ENCODE measurements around the gene TUBB2A.
"Not testable (repeated sequence)": the region's sequence is repeated elsewhere in the genome, so short reads cannot be mapped to it uniquely, and the experiment has no call there.

TUBB2A gene

DNA sequence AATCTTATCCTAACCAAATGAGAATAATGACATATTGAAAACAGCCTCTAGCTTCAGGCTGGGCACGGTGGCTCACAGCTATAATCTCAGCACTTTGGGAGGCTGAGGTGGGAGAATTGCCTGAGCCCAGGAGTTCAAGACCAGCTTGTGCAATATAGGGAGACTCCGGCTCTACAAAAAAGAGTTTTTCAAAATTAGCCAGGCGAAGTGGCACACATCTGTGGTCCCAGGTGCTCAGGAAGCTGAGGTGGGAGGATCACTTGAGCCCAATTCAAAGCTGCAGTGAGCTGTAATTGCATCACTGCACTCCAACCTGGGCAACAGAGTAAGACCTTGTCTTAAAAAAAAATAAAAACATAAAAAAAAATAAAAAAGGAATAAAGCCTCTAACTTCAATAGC, 4.7 kb downstream of the TUBB2A start:
- DNase-seq (ENCODE audit: low spot score), result no peak

DNA sequence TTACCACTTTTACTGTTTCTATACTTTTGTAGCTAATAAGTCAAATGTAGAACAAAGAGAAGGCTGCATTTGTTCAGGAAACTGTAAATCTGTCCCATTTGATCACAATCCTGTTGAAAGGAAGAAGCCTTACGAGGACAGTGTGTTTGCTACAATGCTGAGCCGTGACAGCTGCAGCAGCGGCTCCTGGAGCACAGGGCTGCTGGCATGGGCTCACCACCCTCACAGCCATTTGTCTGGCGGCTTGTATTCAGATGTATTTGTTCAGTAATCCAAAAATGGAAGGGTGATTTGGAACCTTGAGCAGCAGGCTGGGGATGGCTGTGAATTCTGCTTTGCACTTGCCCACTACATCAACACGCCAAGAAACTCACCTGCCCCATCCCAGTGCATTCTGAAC, 5.7 kb downstream of the TUBB2A start:
- DNase-seq (ENCODE audit: low spot score), result no peak

DNA sequence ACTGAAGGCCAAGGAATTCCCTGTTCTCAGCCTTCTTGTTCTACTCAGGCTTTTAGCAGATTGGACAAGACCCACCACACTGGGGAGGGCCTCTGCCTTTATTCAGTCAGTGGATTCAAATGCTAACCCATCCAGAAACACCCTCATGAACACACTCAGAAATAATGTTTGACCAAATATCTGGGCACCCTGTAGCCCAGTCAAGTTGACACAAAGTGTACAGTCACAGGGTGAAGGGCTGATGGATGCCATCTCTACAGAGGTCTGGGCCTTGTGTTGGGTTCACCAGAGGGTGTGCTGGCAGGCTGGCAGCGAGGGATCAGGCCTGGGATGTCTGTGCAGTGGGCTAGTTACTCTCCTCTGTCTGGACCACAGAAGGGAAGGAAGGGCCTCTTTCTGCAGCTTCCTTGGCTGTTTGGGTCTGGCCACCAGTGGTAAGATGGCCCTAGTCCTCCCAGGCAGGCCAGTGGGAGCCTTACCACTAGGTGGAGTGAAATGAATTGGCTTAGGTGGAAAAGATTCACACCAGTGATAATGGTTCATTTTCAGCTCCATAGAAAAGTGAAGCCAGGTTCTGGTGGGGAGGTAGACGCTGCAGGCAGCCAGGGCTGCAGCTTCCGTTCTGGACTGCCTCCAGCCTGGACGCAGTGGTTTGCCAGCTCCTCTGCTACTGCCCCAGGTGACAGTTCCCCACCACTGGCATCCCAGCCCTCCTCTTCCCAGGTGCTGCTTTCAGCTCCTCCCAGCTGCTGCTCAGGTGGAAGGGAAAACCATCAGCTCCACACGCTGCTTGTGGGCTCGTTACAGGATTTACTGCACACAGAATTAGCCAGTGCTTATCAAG, 9.2 kb downstream of the TUBB2A start:
- no peak for DNase-seq (ENCODE audit: low spot score)

DNA sequence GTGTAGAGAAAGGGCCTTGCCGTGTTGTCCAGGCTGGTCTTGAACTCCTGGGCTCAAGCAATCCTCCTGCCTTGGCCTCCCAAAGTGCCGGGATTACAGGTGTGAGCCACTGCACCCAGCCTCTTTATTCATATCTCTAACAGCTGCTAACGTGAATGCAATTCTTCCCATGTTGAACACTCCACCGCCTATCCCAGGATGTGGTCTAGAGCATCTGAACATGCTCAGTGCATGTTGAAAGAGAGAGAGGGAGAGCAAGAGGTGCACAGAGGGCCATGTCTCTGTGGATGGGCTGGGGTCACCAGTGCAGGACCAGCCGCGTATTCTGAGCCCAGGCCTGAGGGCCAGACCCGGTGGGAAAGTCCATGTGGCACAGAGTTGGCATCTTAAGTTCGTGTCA, 12.8 kb downstream of the TUBB2A start:
- DNase-seq (ENCODE audit: low spot score), result no peak

DNA sequence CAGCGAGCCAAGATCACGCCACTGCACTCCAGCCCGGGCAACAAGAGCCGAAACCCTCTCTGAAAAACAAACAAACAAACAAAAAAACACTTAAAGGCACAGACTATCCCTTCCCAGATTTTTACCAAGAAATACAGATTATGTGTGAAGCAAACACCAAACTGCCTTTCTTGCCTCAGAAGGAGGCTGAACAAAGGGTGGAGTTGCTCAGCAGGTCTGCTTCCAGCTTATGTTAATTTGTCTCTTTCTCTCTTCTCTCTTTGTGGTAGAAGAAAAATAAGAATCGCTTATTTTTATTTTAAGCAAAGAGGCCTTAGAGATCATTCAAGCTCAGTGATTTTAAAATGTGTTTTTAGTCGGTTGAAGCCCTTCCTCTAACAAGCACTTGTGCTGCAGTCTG, 14.2 kb downstream of the TUBB2A start:
- DNase-seq (ENCODE audit: low spot score), result no peak

DNA sequence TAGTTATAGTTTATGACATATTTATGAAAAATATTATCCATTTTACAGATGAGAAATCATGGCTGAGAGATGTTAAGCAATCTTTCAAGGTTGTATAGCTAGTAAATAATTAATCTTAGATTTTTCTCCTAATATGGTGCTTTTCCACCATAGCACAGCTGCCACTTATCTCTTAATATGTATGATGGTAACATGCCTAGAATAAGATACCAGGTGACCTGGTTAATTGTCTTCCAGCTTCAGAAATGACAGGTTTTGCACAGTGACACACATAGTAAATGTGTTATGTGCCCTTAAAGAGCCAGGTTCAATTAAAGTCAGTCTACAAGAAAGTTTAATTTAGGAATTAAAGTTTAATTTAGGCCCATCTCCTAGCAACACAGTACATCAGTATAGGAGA, 14.8 kb downstream of the TUBB2A start:
- no peak for DNase-seq (ENCODE audit: low spot score)

DNA sequence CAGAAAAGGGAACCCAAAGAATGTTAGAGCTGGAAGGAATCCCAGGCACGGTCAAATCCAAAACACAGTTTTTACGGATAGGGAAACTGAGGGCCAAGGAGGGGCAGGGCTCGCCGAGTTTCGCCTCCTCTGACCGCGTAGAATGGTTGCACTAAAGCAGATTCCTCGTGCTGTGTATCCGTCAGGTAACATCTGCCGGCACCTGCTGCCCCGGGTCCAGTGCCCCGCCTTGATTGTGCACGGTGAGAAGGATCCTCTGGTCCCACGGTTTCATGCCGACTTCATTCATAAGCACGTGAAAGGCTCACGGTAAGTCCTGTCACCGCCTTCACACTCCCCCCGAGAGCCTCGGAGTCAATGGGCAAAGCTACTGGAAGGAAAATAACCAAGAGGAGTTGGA, 17.1 kb downstream of the TUBB2A start:
- no peak for DNase-seq (ENCODE audit: low spot score)

DNA sequence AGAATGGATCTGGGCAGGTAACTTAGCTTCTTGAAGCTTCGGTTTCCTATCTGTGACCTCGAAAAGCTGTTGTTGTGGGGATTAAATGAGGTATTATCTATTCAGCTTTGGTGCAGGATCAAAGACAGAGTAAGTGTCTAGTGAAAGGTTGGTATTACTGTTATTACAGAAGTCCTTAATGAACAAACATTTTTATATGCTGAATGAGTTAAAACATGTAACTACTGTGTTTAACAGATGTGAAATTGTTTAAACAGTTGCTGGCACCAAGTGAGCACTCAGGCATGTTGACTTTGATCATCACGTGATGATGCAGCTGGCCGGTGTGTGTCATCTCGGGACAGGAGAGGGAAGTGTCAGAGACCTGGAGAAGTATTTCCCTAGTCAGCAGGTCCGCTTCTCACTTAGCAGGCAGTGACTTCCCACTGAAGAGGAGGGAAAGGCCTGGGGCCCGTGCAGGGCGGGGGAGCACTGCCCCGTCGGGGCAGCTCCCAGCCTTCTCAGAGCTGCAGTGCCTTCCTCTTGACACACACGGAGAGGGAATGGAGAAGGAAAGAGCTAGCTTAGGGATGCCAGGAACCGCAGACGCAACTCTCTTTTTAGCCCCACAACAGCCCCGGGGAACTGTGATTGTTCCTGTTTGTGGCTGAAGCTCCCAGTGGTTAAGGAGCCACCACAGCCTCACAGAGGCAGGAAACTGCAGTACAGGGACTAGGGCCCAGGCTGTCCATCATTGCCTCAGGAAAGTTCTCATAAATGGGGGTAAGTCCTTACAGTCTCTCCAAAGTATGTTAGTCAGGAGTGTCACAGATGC, 18.0 kb downstream of the TUBB2A start:
- DNase-seq (ENCODE audit: low spot score), result peak; percentile 47

DNA sequence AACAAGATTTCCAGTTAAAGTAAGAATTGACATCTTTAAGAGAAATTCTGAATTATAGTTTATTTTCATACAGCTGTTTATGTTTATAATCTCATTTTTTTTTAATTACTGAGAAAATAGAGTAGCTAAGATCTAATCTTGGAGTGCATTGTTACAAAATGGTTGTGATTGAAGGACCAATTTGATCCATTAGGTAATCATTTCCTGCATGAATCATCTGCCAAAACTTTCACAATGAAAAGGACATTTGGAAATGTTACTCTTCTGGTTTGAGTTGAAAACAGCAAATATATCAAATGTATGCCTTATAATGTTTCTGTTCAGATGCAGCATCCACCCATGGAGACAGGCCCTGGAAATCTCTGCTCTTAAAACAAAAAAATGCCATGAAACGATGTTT, 19.0 kb downstream of the TUBB2A start:
- no peak for DNase-seq (ENCODE audit: low spot score)

DNA sequence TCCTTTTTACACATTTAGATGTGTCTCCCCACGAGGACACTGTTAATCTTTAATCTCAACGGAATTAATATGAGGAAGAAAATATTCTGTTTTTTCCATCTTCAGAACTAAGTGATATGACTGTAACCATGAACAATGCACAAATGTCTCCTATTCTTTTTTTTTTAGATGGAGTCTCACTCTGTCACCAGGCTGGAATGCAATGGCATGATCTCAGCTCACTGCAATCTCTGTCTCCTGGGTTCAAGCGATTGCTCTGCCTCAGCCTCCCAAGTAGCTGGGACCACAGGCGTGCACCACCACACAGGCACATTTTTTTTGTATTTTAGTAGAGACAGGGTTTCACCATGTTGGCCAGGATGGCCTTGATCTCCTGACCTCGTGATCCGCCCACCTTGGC, 19.5 kb downstream of the TUBB2A start:
- DNase-seq (ENCODE audit: low spot score), result not testable (repeated sequence)

DNA sequence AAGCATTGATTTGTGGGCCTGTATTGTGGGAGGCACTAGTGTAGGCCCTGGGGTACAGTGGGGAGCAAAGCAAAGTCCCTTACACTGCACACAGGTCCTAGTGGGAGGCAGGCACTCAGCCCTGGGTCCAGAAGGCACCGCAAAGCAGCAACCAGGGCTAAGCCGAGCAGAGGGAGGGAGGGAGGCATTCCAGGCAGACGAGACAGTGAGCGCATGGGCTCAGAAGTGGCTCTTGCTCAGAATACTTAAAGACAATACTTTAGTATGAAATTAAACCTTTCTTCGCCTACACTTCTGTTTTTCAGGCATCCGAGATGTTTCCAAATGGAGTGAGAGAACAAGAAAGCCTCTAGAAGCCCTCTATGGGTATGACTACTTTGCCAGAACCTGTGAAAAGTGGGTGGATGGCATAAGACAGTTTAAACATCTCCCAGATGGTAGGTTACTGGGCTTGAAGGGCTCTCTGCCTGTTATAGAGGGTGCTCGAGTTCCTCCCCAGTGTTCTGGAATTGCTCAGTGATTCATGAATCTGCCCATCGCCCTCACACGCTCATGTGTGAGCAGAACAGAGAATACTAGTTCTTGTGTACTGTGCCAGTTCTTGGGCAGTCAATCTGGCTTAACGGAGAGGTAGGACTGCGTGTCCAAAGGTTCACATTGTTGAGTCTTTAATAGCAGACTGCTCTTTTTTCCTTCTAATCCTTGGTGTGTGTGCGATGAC, 20.1 kb downstream of the TUBB2A start:
- no peak for DNase-seq (ENCODE audit: low spot score)

DNA sequence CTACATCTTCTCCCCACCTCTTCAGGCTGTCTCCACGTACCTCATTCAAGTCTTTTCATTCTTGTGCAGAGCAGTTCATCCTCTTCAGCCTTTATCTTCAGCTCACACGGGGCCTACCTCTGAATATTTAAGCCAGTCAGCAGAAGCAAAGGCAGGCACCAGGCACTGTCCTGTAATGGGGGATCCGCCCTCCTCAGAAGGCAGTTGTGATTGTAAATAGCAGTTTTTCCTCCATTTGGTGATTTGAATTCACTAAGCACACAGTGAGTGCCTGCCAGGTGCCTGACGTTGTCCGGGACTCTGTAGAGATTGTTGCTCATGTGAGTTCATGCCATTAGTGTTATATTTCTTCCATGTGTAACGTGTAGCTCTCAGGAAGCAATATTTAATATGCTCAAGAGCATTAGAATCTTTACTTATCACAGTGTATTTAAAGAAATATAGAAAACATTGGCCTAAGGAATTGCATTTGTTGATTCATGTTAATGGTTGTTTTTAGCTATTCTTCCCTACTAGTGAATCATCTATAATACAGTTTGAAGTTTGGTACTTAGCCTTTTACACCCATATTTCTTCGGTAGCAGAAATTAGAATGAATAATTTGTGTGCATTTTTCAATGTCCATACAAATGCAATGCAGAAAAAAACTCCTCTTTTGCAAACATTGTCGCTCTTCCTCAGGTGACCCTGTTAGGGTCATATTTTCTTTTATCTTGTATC, 20.9 kb downstream of the TUBB2A start:
- no peak for DNase-seq (ENCODE audit: low spot score)

DNA sequence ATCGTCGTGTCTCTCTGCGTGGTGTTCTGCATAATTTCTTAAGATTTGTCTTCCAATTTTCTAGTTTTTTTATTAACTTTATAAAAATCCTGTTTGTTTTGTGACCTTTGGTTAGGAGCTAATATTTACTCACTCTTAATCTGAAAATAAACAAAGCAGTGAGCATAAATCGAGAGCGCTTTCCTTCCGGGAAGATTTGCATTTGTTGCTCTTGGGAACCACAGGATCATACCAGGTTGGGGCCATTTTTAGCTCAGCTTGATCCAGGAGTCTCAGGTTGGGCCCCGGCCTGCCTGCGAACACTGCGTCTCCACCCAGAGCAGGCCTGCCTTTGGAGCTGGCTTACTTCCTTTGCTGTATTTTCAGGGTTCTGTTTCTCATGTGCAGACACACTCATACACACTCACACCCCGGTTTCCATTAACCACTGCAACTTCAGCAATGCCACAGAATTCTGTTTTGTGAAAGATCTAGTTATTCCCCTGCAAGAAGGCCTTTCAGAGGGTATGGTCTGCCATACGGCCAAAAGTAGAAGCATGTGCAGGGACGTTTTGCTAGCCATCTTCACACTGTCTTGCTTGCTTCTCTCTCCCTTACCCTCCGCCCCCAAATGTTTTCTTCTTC, 21.6 kb downstream of the TUBB2A start:
- no peak for DNase-seq (ENCODE audit: low spot score)

DNA sequence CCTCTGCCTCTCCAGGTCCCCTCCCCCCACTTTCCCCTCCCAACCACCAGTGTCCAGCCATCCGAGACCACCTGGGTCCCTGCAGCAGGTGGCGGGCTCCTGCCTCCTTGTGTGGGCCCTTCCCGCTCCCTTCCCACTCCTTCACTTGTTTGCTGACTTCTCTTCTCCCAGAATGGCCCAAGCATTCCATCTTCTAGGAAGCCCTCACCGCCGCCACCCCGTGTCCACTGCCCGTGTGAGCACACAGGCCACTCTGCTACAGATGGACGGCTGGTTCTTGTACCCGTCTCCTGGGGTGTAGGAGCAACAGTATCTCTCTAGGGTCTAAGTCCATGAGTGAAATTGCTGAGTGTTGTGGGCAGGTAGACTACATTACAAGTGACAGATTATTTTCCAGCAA, 23.8 kb downstream of the TUBB2A start:
- no peak for DNase-seq (ENCODE audit: low spot score)

DNA sequence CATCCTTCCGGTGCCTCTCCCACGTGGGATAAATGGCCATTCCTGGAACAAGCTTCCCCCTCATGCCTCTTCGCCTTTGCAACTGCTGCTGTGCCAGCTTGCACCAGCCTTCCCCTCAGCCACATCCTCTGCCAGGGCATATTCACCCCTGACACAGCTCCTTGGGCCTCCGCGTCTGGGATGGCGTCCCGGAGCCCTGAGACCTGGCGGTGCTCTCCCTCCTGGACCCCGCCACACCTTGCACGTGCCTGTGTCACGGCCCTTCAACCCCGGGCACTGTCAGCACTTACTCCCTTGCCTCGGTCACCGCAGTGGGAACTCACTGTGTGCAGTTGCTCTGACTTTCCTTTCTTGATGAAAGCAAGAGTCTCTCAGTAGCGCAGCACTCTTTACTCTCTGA, 25.6 kb downstream of the TUBB2A start:
- DNase-seq (ENCODE audit: low spot score), result no peak

DNA sequence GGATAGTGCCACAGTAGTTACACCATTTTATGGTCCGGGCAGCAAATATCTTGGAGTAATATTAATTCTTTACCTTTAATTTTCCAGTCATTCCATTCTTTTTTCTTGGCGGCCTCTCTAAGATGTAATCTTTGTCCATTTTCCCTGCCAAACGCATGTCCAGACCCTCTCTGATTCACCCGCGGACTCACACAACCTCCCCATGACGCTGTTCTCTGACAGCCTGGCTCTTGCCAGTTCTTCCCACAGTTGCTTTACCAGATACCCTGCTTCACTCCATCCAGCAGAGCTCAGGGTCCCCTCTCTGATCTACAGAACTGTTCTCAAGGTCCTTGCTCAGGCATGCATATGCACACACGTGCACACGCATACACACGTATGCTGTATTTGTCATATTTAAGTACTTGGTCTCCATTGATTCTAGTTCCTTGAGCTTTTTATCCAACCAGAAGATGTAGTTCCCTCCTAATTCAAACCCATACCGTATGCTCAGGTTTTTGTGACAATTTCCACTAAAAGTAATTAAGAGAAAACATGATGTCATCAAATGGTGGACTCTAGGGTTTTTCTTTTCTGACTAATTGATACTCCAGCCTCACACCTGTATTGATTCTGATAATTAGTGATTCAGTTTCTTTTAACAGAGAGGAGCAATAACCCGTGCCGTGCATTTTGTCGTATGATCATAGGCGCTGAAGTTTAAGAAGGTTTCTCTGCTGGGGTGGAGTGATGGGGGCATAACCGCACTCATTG, 28.8 kb downstream of the TUBB2A start:
- DNase-seq (ENCODE audit: low spot score), result no peak

DNA sequence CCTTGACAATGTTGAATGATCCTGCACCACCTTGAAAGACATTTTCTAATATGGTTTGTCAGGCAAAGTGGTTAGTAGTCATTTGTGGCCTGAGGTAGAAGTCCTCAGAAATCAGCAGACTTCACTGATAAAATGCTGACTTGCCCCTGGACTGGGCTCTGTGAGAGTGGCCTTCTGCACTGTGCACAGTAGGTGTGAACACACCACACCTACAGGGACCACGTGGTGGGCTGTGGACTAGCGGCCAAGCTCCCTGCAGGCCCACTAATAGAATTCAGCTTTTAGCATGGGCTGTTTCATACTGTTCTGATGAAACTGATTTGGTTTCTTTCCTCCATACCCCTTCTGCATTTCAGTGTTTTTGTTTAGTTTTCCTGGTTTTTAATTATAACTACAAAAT, 31.5 kb downstream of the TUBB2A start:
- DNase-seq (ENCODE audit: low spot score), result no peak

DNA sequence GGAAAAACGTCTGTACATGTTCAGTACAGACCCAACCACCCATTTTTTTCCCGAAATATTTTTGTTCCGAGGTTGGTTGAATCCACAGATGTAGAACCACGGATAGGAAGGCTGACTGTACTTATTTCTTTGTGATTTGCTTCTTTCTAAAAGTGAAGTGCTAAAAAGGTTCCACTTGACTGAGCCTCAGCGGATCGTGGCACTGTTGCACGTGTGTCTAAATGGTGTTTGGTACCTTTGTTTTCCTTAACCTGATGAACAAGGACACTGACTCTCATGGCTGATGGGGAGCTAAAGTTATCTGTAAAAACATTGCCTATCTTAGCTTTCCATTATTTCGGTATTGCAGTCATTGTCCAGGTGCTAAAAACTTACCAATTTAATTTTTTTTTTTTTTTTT, 32.7 kb downstream of the TUBB2A start:
- DNase-seq (ENCODE audit: low spot score), result no peak

DNA sequence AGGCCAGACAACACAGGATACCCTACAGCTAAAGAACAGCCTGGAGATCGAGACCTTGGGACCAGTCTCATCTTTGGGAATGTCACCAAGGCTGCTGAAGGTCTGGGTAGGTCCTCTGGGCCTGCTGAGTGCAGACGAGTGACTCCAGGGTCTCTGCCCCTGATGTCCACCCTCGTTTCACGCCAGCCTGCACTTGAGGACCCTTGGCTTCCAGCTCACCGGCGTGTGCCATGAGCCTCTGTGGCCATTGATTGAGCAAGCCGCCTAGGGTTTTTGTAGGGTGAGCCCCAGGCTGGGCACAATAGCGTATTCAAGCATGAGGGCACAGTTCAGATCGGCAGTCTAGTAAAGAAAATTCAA, 34.5 kb downstream of the TUBB2A start:
- no peak for DNase-seq (ENCODE audit: low spot score)

DNA sequence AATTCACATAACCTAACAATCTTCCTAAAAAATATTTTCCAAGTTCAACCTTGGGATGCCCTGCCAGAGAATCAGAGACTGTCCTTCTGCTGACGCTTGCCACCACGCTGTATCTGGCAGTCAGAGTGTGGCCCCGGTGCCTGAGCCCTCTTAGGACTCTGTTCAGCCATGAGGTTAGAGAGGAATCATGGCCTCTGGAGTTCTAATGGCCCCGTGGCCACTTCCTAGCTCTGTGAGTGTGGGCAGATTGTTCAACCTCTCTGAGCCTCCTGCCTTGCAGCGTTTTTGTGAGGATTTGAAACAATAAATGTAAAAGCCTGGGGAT, 36.6 kb downstream of the TUBB2A start:
- no peak for DNase-seq (ENCODE audit: low spot score)

DNA sequence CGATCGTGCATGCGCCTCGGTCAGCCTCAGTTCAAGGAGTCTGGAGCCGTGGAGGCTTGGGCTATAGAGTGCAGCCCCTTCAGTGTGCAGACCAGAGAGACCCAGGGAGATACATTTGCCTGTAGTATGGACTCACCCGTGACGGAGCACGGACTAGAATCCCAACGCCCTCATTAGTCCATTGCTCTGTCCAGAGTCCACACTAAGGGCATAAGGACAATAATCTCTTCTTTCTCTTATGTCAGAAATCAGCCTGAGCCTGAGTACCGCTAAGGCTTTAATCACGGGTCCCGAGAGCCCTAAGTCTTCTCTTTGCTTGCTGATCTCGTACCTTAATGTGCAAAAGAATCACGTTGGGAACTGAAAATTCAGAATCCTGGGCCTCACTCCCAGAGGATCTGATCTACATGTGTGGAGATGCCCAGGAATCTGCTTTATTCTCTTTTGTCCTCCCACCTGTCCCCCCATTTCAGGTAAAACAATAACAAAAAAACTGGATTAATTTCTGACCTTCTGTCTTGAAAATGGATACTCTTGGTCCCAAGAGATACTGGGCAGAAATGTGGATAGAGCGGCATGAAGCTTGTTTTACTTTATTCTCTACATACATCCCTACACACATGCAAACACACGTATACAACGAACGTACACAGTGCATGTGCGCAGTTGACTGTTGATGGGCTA, 38.2 kb downstream of the TUBB2A start:
- DNase-seq (ENCODE audit: low spot score), result no peak
